GM12892 (cell line): ENCODE results near the gene LHFPL3.

ENCODE experiments used
- POLR2A ChIP-seq: IDR thresholded peaks from 2 replicates; pipeline ENCODE4 v1.6.1; 2011; ENCODE audit warnings: low read depth, low read length, control low read depth
- POLR2AphosphoS5 ChIP-seq: IDR thresholded peaks from 2 replicates; pipeline ENCODE4 v1.6.1; 2011; ENCODE audit warnings: low read depth, low read length, control low read depth
- TAF1 ChIP-seq: IDR thresholded peaks from 2 replicates; pipeline ENCODE4 v1.6.1; 2011; ENCODE audit warnings: low read depth, mild to moderate bottlenecking, control low read depth, low read length, borderline replicate concordance

DNA sequence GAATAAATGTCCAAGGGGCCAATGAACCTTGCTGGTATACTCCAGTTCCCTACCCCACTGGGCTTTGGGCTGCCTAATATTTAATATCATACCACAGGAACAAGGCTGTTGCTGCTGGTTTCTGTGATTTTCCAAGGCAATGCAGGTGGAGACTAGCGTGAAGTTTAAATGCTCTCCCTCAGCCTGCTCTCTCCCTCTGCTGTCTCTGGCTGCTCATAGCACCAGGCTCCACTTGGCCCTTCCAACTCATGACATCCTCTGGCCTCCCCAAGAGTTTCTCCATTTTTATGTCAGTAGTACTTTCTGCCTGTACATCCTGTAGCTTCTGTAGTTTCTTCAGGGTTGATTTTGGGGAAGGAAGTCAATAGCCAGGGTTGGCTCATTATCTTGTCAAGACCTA lies 103.5 kb downstream of the LHFPL3 start:
- TF ChIP-seq POLR2AphosphoS5 (no peak), POLR2A (no peak), TAF1 (no peak)
